Activated T-helper 2 cell treated with anti-CD3 and anti-CD28 coated beads, Interferon-gamma antibody, Interleukin-2, Interleukin-4, amounts not matched to agents 10 μg/mL and 5 μg/mL and 100 μg/mL, durations not matched to agents 14 hours and 24 hours and 36 hours (primary cell): Measurements from ENCODE around the gene SDHC. TPM values are rescaled to one million over a fixed set of nuclear protein-coding genes. Genes with fewer than 3 reads are reported as not detected.

ENCODE experiments used
- total RNA-seq: library from RNA; stranded (reverse); gene quantifications from 2 replicates; pipeline ENCODE4 v1.2.3, GENCODE V29; 2022

Gene SDHC
- total RNA-seq, 1 donor from 2014 or later, result 186 TPM

Other genes starting within 250 kb of the SDHC start
- 161 and 170 TPM in 2 replicates for gene ARHGAP30, start 244.5 kb upstream of the SDHC start, total RNA-seq
- 0.05 TPM in 1 of 2 replicates, not detected in the other for gene NECTIN4, start 224.8 kb upstream of the SDHC start, total RNA-seq
- not detected in 2 replicates for gene KLHDC9, start 216.0 kb upstream of the SDHC start, total RNA-seq
- 138 and 139 TPM in 2 replicates for gene PFDN2, start 196.3 kb upstream of the SDHC start, total RNA-seq
- gene NIT1, start 196.3 kb upstream of the SDHC start, total RNA-seq, result 47.5 and 48.5 TPM in 2 replicates
- gene DEDD, start 181.7 kb upstream of the SDHC start, total RNA-seq, result 37.5 and 40.3 TPM in 2 replicates
- gene UFC1, start 160.4 kb upstream of the SDHC start, total RNA-seq, result 91.5 and 91.8 TPM in 2 replicates
- gene USP21, start 154.9 kb upstream of the SDHC start, total RNA-seq, result 31.9 and 33.0 TPM in 2 replicates
- 35.6 and 36.5 TPM in 2 replicates for gene PPOX, start 148.0 kb upstream of the SDHC start, total RNA-seq
- 57.5 and 57.6 TPM in 2 replicates for gene B4GALT3, start 136.9 kb upstream of the SDHC start, total RNA-seq
- gene ADAMTS4, start 115.3 kb upstream of the SDHC start, total RNA-seq, result 0.05 and 0.09 TPM in 2 replicates
- 79.0 and 91.5 TPM in 2 replicates for gene NDUFS2, start 112.0 kb upstream of the SDHC start, total RNA-seq
- 0.60 and 0.71 TPM in 2 replicates for gene FCER1G, start 99.1 kb upstream of the SDHC start, total RNA-seq
- not detected in 2 replicates for gene APOA2, start 90.8 kb upstream of the SDHC start, total RNA-seq
- 22.7 and 24.9 TPM in 2 replicates for gene TOMM40L, start 88.3 kb upstream of the SDHC start, total RNA-seq
- gene NR1I3, start 76.2 kb upstream of the SDHC start, total RNA-seq, result not detected in 2 replicates
- not detected in 2 replicates for gene PCP4L1, start 55.6 kb upstream of the SDHC start, total RNA-seq
- 4.0 TPM in 2 replicates for gene MPZ, start 4.4 kb upstream of the SDHC start, total RNA-seq
- not detected in 2 replicates for gene CFAP126, start 53.5 kb downstream of the SDHC start, total RNA-seq
- gene FCGR2A, start 191.1 kb downstream of the SDHC start, total RNA-seq, result 0.50 and 0.60 TPM in 2 replicates
- 4.4 and 4.9 TPM in 2 replicates for gene HSPA6, start 210.2 kb downstream of the SDHC start, total RNA-seq
- gene FCGR3A, start 235.4 kb downstream of the SDHC start, total RNA-seq, result not detected in 2 replicates